GM21390 (cell line): ENCODE results near the gene KIF5A.

Experiments
- ATAC-seq: cut with Tn5 transposase; IDR thresholded peaks from one replicate; pipeline ENCODE4 v1.9.1; 2021; ENCODE audit not compliant: unreplicated experiment

Gene KIF5A

GRCh38 chr12:57519796-57520052, 30.1 kb upstream of the KIF5A start:
- ATAC-seq: peak; percentile 1

GRCh38 chr12:57520053-57520818, 29.6 kb upstream of the KIF5A start, which contains the start of gene DDIT3:
DDIT3 (minus strand) TSS chr12:57520514; CDS start chr12:57517406, 3,108 bp downstream.
- peak; percentile 69 for ATAC-seq

- no peak for ATAC-seq
Observed at GRCh38 chr12:57521525-57522010, 28.3 kb upstream of the KIF5A start.

GRCh38 chr12:57522011-57522886, 27.6 kb upstream of the KIF5A start, which contains the start of gene MBD6:
MBD6 (plus strand) TSS chr12:57522824; CDS start chr12:57524304, 1,480 bp downstream.
- ATAC-seq: peak; percentile 40

- ATAC-seq: no peak
Observed at GRCh38 chr12:57522887-57523705, 26.7 kb upstream of the KIF5A start.

GRCh38 chr12:57523706-57524614, 25.9 kb upstream of the KIF5A start:
- no peak for ATAC-seq

GRCh38 chr12:57524814-57525614, 24.8 kb upstream of the KIF5A start:
- no peak for ATAC-seq

GRCh38 chr12:57525615-57526383, 24.0 kb upstream of the KIF5A start:
- no peak for ATAC-seq

- ATAC-seq: no peak
Observed at GRCh38 chr12:57526477-57527126, 23.2 kb upstream of the KIF5A start.

- ATAC-seq: no peak
Observed at GRCh38 chr12:57527184-57527583, 22.7 kb upstream of the KIF5A start.

GRCh38 chr12:57528176-57528575, 21.7 kb upstream of the KIF5A start:
- ATAC-seq: no peak

- ATAC-seq: no peak
Observed at GRCh38 chr12:57528831-57529555, 20.9 kb upstream of the KIF5A start.

- no peak for ATAC-seq
Observed at GRCh38 chr12:57529831-57530230, 20.0 kb upstream of the KIF5A start.

- no peak for ATAC-seq
Observed at GRCh38 chr12:57530396-57531142, 19.3 kb upstream of the KIF5A start.

- ATAC-seq: no peak
Observed at GRCh38 chr12:57531836-57532235, 18.0 kb upstream of the KIF5A start.

- ATAC-seq: no peak
Observed at GRCh38 chr12:57533108-57533507, 16.7 kb upstream of the KIF5A start.

- ATAC-seq: no peak
Observed at GRCh38 chr12:57534250-57534649, 15.6 kb upstream of the KIF5A start.
